ENCODE data around the gene EXO1.

GRCh38 chr1:241918879-241919278, 70.9 kb downstream of the EXO1 start:
- no peak for TF ChIP-seq CTCF (IDR thresholded peaks at IDR 0.05)
- TF ChIP-seq CREB1 (CRISPR knock-in tag; IDR thresholded peaks at IDR 0.05) = no peak
- TF ChIP-seq CBFB (CRISPR knock-in tag; IDR thresholded peaks at IDR 0.05; ENCODE audit: low read depth) = no peak
- no peak for TF ChIP-seq ELF4 (CRISPR knock-in tag; IDR thresholded peaks at IDR 0.05; ENCODE audit: low read depth)
- no peak for TF ChIP-seq CDX4 (CRISPR knock-in tag; IDR thresholded peaks at IDR 0.05; ENCODE audit: borderline replicate concordance)
